ENCODE data around the gene PROP1. TPM values are rescaled to one million over a fixed set of nuclear protein-coding genes. Genes with fewer than 3 reads are reported as not detected.

PROP1 gene
- polyA plus RNA-seq, 1 donor from 2014 or later: not detected

DNA sequence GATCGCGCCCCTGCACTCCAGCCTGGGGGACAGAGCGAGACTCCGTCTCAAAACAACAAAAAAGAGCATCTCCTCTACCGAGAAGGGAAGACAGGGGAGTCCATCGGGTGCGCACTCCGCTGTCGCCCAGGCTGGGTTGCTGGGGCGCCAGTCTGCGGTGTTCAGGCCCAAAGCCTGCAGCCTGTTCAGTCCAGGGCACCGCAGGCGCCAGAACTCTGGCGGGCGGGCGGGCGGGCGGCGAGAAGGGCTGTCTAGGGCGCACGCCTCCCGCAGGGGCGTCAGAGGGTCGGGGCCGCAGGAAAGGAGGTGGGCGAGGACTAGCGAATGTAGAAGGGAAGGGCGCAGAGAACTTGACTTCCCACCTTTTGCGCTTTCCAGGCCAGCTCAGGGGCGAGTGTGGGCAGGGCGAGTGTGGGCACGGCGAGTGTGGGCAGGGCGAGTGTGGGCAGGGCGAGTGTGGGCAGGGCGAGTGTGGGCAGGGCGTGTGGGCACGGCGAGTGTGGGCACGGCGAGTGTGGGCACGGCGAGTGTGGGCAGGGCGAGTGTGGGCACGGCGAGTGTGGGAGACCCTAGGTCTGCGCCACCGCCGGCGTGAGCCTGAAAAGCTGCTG is 10.5 kb downstream of the PROP1 start:
- no peak overlapping the region for H3K9ac ChIP-seq (ENCODE audit: low read length)
- no peaks in the 10 kb centered on the region for H3F3A ChIP-seq (ENCODE audit: insufficient read depth, low read length, poor library complexity, severe bottlenecking)
- H3K27me3 ChIP-seq (ENCODE audit: insufficient read depth, low read depth, low read length): peaks cover 26% of the 10 kb centered on the region
- TF ChIP-seq EZH2 (IDR thresholded peaks at IDR 0.05; ENCODE audit: borderline replicate concordance, insufficient read depth, low read length, poor library complexity, severe bottlenecking) (no peak), EP300 (conservative IDR thresholded peaks at IDR 0.05; ENCODE audit: poor library complexity, severe bottlenecking) (no peak), POLR2AphosphoS5 (IDR thresholded peaks at IDR 0.05) (no peak), RAD21 (conservative IDR thresholded peaks at IDR 0.05) (no peak), SMC3 (conservative IDR thresholded peaks at IDR 0.05; ENCODE audit: poor library complexity) (no peak), TAF1 (IDR thresholded peaks at IDR 0.05; ENCODE audit: low read depth) (no peak), MXI1 (conservative IDR thresholded peaks at IDR 0.05; ENCODE audit: poor library complexity, severe bottlenecking) (no peak), REST (IDR thresholded peaks at IDR 0.05; ENCODE audit: borderline replicate concordance) (no peak)
- TF ChIP-seq, protein P1, sequence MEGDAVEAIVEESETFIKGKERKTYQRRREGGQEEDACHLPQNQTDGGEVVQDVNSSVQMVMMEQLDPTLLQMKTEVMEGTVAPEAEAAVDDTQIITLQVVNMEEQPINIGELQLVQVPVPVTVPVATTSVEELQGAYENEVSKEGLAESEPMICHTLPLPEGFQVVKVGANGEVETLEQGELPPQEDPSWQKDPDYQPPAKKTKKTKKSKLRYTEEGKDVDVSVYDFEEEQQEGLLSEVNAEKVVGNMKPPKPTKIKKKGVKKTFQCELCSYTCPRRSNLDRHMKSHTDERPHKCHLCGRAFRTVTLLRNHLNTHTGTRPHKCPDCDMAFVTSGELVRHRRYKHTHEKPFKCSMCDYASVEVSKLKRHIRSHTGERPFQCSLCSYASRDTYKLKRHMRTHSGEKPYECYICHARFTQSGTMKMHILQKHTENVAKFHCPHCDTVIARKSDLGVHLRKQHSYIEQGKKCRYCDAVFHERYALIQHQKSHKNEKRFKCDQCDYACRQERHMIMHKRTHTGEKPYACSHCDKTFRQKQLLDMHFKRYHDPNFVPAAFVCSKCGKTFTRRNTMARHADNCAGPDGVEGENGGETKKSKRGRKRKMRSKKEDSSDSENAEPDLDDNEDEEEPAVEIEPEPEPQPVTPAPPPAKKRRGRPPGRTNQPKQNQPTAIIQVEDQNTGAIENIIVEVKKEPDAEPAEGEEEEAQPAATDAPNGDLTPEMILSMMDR (IDR thresholded peaks at IDR 0.05; ENCODE audit: poor library complexity, severe bottlenecking): no peak
- H3K4me2 ChIP-seq (ENCODE audit: low read length): no peak overlapping the region
- no peak overlapping the region for H3K27ac ChIP-seq (ENCODE audit: low read length)
- H3K9me3 ChIP-seq (ENCODE audit: low read length): no peaks in the 10 kb centered on the region
- no peak overlapping the region for H3K4me3 ChIP-seq (ENCODE audit: low read length)
- no peak overlapping the region for H2AFZ ChIP-seq (ENCODE audit: low read depth, low read length)
- no peaks in the 10 kb centered on the region for H3K79me2 ChIP-seq (replicated peaks; ENCODE audit: insufficient read depth, low read length)
- H3K9me2 ChIP-seq (ENCODE audit: insufficient read depth, low read length): no peaks in the 10 kb centered on the region
- no peaks in the 10 kb centered on the region for H4K20me1 ChIP-seq (ENCODE audit: insufficient read depth)
- H3K36me3 ChIP-seq (ENCODE audit: insufficient read depth, low read length): no peaks in the 10 kb centered on the region

- H3K9me2 ChIP-seq (ENCODE audit: insufficient read depth, low read length): no peaks in the 10 kb centered on the region
- H3K9me3 ChIP-seq (ENCODE audit: low read length): no peaks in the 10 kb centered on the region
- H4K20me1 ChIP-seq (ENCODE audit: insufficient read depth): no peaks in the 10 kb centered on the region
- H3K4me2 ChIP-seq (ENCODE audit: low read length): no peak overlapping the region
- H3K79me2 ChIP-seq (replicated peaks; ENCODE audit: insufficient read depth, low read length): no peaks in the 10 kb centered on the region
- peaks cover 26% of the 10 kb centered on the region for H3K27me3 ChIP-seq (ENCODE audit: insufficient read depth, low read depth, low read length)
- no peak overlapping the region for H2AFZ ChIP-seq (ENCODE audit: low read depth, low read length)
- H3K36me3 ChIP-seq (ENCODE audit: insufficient read depth, low read length): no peaks in the 10 kb centered on the region
- TF ChIP-seq SMC3 (conservative IDR thresholded peaks at IDR 0.05; ENCODE audit: poor library complexity) (no peak), POLR2AphosphoS5 (IDR thresholded peaks at IDR 0.05) (no peak), EP300 (conservative IDR thresholded peaks at IDR 0.05; ENCODE audit: poor library complexity, severe bottlenecking) (no peak), TAF1 (IDR thresholded peaks at IDR 0.05; ENCODE audit: low read depth) (no peak), MXI1 (conservative IDR thresholded peaks at IDR 0.05; ENCODE audit: poor library complexity, severe bottlenecking) (no peak)
- TF ChIP-seq, protein P1 (IDR thresholded peaks at IDR 0.05; ENCODE audit: poor library complexity, severe bottlenecking): no peak
- no peak overlapping the region for H3K4me3 ChIP-seq (ENCODE audit: low read length)
- no peaks in the 10 kb centered on the region for H3F3A ChIP-seq (ENCODE audit: insufficient read depth, low read length, poor library complexity, severe bottlenecking)
- H3K27ac ChIP-seq (ENCODE audit: low read length): no peak overlapping the region
- H3K9ac ChIP-seq (ENCODE audit: low read length): no peak overlapping the region
These were observed 11.3 kb downstream of the PROP1 start for GRCh38 chr5:177984584-177985206.

Measured in neural cell (in vitro differentiated cells).